ENCODE results near the gene SNORC.
"Not testable (repeated sequence)": the region's sequence is repeated elsewhere in the genome, so short reads cannot be mapped to it uniquely, and the experiment has no call there.

The SNORC gene

DNA sequence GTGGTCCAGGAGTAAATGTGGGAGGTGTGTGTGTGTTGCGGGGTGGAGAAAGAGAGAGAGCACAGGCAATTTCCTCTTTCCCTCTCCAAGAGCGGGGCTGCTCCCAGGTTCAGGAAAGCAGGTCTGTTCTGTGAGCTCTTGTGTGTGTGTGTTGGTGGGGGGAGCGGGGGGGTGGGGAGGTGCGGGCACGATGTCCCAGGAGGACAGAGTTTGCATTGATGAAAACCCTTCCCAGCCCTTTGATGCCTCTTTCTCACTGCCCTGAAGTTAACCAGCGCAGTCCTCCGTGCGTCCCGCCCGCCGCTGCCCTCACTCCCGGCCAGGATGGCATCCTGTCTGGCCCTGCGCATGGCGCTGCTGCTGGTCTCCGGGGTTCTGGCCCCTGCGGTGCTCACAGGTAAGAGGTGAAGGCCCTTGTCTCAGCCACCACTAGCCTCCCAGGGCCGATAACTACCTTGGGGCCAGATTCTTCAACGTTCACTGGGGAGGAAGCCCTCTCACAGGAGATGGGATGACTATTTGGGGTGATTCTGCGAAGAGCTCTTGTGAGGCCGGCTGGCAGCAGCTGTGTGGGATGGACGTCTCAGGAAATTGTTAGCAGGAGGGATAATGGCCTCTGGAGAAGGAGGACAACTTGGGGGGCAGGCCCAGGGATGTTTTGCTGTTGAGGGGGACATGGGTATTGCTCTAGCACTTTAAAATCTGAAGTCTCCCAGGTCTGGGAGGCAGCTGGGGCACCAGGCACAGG lies at the start of gene SNORC:
Gene SNORC, plus strand, starts transcription at position 247 of the 748 bp plus-strand sequence. Its CDS starts 78 bp downstream, at position 325.
- no peak for FAIRE-seq

DNA sequence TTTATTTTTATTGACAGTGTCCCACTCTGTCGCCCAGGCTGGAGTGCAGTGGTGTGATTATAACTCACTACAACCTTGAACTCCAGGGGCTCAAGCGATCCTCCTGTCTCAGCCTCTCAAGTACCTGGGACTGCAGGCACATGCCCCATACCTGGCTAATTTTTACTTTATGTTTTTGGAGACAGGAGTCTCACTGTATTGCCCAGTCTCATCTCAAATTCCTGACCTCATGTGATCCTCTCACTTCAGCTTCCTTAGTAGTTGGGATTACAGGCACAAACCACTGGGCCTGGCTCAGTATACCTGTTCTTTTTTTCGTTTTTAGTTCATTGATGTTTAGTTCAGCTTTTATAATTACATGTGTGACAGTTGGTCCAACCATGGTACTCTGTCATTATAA lies 40.1 kb upstream of the SNORC start:
- FAIRE-seq, result no peak

DNA sequence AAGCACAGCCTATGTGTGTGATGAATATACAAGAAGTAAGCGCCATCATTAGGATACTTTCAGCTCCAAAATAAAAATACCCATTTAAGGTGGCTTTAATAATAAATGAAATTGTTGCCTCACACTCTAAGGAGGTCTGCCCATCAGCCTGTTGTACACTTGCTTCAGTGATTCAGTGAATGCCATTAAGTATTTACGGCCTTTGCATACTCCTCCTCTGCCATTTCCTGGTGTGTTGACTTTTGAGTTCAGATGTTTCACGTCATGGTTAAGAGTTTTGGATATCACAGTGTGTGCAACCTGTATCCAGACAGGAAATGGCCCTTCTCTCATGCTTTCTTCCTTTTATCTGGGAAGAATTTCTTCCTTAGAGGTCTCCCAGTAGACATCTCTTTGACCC lies 38.6 kb upstream of the SNORC start:
- no peak for FAIRE-seq

DNA sequence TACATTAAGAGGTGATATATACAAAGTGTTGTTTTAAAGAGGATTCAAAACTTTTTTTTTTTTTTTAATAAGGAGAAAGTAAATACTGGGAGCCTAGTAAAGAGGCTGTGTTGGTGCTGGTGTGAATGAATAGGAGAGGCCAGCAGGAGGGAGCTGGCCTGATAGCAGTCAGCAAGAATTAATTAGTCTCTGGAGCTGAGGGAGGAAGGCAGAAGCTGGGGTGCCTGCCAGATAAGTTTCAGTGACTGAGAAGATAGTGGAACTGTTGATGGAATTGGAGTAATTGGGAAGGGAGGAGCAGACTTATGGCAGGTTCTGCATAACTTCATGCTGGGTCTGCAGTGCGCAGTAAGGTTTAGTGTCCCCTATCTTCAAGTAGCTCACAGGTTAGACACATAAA lies 36.2 kb upstream of the SNORC start:
- FAIRE-seq, result no peak

DNA sequence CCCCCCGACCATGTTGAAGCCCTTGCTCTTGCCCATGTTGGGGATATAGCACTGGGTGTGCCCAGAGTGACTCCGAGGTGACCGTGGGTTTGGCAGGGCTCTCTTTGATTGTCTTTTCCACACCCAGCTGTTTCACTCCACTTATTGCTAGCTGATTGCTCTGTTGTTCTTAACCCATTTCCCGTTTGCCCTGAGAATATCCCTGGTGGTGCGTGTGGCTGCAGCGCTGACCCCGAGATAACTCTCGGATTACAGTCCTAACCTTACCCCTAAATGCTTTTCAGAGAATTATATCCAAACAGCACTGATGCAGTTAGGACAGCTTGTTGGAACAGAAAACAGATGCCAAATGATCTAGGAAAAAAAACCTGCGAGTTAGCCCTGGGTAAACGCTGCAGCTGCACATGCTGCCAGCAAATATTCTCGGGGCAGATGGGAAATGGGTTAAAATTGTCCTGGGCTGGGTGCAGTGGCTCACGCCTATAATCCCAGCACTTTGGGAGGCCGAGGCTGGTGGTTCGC lies 34.3 kb upstream of the SNORC start:
- FAIRE-seq, result no peak

DNA sequence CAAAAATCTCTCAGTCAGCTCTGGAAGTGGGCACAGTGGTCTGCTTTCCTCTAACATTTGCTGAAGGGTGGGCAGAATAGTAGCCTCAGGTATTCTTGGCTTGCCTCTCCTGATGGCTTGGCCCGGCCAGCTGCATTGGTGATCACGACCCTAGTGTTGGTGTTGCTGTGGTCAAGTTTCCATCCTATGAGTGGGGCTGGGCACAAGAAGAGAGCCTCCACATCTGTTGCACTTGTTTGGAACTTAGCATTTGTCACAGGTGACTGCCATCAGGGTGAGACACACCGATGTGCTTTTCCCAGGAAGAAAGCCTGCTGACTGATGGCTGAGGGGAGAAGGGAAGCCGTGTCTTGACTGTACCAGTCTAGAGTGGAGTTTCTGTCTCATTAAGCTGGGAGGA lies 33.1 kb upstream of the SNORC start:
- FAIRE-seq, result no peak

DNA sequence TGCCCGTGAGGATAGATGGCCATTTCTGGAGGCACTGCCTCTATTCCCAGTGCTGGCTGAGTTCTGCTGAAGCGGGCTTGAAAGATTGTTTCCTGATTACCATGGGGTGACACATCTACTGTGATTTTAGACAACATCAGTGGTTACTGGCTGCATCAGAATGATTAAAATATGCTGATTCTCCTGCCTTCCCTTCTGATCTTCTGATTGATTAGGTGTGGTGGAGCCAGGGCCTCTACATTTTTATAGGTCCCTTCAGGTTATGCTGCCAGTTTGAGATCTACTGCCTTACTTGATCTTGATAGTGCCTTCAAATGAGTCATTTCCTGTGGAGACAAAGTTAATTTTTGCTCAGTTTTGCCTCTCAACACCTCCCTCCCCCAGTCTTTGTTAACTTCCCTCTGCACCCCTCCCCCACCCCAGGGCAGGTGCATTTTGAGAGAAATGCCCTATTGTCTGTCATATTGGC lies 31.6 kb upstream of the SNORC start:
- FAIRE-seq, result no peak

DNA sequence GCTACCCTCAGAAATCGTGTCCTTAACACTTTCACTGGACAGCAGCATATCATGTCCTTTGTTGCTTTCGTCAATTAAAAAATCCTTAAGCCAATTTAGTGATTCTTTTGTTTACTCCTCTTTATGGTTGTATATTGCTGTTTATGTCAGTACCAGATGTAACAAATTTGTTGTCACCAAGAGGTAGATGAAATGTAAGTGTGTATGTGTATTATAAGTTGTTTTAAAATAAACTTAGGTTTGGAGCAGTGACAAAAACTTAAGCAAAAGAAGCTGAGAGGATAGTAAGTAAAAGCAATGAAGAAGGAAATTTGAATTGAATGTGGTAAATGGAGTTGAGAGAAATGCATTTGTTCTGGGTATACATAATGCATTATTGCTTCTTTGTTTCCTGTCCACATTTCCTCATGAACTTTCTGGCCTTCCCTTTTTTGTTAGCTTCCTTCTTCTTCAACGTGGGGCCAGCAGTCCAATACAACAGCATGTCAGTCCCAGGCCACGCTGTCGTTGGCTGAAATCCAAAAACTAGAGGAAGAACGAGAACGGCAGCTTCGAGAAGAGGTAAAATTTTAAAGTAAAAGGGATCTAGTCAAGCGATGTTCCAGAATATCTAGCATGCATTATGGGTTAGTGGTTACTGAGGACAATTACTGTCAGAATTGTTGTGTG lies 30.5 kb upstream of the SNORC start:
- FAIRE-seq, result peak; percentile 83

DNA sequence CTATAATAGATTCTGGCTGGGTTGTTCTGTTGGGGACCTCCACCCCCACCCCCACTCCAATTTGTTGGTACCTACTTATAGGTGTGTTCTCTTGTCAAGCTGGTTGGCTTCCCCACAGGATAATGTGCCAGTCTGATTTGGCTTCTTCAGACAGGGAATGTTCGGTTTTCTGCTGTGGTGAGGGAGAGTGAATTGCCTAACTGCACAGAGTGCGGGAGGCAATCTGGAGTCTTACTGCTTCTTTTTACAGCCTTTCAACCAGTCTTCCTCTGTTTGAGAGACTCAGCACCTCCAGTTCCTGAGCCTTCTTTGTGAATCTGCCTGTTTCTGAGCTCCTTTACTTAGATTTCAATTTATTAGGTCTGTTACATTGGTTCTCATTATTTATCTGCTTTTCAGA lies 27.4 kb upstream of the SNORC start:
- FAIRE-seq, result no peak

DNA sequence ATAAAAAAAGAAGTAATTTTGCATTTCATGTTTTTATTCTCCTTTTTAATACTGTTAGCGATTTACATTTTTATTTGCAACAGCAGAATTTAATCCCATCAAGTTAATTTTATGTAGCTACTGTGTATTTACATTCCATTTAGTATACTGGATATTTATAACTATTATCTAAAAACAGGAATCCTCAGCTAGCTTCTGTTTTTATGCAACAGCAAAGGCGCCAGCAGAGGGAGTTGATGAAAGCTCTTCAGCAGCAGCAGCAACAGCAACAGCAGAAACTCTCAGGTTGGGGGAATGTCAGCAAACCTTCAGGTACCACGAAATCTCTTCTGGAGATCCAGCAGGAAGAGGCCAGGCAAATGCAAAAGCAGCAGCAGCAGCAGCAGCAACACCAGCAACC lies 26.2 kb upstream of the SNORC start:
- no peak for FAIRE-seq

DNA sequence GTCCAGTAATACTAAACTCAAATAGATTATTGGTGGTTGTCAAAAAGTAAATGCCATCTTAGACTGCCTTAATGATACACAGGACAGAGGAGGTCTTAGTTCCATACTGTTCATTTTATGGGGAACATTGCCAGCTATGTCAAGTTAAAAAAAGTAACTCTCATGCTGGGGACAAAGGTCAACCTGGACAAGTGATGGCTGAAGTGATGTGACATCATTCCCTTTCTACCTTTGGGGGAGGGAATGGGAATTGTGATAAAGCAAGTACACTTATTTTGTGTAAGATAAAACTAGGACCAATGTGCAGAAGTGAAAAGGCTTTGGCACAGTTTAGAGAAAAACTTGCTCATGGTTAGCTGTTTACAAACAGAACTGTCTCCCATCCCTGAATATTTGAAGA lies 24.0 kb upstream of the SNORC start:
- FAIRE-seq, result no peak

DNA sequence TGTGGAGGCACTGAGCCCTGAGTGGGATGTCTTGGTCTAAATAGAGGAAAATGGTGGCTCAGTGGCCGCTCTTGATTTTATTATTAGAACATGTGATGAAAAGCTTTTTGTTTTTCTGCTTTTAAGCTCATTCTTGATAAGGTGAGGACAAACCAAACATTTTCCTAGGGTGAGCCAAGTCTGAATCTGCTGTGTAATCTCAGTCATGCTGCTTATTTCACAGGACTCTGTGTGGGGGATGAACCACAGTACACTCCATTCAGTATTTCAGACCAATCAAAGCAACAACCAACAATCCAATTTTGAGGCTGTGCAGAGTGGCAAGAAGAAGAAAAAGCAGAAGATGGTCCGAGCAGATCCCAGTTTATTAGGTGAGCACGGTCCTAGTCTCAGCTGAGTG lies 20.0 kb upstream of the SNORC start:
- no peak for FAIRE-seq

DNA sequence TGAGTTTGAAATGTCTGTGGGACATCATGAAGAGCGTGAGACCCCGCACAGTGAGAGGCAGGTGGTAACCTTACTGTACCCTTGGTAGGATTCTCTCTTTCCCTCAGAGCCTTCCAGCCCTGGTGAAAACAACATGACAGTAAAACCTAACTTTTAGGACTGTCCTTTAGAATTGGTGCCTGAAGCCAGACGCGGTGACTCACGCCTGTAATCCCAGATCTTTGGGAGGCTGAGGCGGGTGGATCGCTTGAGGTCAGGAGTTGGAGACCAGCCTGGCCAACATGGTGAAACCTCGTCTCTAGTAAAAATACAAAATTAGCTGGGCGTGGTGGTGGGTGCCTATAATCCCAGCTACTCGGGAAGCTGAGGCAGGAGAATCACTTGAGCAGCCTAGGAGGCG lies 18.0 kb upstream of the SNORC start:
- not testable (repeated sequence) for FAIRE-seq

DNA sequence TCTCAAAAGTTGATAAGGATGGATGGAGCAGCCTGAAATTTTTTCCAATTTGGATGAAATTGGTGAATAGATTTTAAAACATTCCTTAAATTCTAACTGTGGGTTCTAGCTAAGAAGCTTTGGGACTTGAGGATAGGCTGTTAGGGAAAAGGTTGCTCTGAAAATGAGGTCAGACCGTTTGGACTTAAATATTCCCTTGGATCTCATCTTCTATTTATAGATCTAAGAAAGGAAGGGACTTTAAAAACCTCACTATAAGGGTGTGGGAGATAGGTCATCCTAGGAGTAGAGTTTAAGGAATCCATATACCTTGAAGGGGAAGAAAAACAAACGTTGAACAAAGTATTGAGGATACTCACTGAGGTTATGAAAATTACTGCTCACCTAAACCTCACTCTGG lies 17.4 kb upstream of the SNORC start:
- no peak for FAIRE-seq

DNA sequence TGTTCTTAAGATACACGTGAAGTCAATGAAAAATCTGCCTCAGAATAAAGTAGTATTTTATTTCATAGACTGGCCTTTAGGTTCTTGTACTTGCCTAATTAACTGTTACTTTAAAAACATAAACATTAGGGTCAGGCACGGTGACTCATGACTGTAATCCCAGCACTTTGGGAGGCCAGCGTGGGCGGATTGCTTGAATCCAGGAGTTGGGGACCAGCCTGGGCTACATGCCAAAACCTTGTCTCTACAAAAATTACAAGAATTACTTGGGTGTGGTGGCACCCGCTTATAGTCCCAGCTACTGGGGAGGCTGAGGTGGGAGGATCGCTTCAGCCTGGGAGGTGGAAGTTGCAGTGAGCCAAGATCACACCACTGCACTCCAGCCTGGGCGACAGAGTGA lies 16.0 kb upstream of the SNORC start:
- no peak for FAIRE-seq

DNA sequence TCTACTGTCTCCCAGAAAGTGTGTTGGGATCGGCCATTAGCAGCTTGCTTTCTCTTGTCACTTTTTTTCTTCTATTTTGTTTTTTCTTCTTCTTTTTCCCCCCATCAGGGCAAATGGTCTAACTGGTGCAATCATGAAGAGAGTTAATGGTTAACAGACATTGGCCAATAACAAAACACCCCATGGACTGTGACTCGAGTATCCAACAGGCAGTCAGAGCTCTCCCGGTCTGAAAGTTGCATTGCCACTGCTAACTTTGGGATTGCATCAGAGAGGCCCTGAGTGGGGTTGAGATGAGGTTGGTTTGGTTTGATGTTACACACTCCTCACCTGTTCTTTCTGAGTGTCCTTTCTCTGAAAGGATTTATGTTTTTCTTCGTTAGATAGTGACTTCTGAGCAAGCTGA lies 12.9 kb upstream of the SNORC start:
- FAIRE-seq, result no peak

DNA sequence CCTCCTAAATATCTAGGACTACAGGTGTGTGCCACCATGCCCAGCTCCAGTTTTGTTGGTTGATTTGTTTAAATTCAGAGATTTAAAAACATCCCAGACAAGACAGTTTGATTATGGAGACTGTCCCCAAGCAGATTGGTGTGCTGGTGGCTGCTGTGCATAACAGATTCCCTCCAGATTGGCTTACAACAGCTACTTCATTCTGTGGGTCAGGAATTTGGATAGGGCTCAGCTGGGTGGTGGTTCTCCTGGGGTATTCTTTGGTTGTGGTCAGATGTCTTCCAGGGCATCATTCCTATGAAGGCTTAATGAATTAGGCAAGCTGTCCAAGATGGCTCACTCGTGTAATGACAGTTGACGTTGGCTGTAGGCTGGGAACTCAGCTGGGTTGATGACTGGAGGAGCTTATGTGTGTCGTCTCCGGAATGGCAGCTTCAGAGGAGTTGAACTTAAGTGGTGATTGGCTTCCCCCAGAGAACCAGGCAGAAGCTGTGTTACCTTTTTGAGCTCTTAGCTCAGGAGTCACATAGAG lies 10.6 kb upstream of the SNORC start:
- no peak for FAIRE-seq

DNA sequence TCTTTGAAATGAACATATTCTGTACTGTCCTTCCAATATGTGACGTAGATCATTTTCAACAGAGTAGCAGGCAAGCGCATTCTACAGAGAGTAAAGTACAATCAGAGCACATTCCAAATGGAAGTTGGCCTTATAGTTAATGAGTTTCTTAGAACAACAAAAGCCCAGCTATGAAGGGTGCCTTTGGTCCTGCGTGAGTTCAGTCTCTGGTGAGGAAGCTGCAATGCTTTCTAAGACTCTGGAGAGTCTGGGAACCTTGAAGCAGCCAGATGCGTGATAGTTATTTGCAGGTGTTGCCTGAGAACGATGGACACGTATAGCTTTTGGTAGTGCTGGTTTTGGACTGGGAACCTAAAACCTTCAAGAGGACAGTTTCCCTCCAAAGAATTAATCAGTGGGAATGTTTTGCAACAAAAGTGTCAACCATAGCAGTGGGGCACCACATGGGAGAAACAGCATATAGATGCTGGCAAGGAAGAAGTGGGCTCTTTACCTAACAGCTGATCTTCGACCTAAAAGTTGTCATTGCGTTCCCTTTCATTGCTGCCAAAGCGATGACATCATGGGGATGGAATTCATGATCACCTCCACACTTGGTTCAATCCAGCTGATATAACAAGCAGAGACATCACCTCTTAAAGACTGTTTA lies 9.3 kb upstream of the SNORC start:
- FAIRE-seq, result no peak

DNA sequence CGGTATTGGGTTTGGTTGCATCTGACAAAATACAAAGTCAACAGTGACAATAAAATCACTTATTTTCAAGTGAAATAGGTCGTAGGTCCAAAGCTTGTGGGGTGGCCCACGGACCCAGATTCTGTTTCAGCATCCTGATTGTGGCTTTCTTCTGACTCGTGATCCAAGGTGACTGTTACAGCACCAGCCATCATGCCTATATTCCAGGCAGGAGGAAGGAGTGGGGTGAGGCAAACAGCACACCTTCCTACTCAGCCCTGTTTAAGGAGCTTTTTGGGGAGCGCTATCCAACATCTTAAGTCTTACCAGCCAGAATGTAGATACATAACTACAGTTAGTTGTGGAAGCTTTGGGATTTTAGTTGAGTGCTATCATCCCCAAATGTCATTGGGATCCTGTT lies 8.7 kb upstream of the SNORC start:
- no peak for FAIRE-seq

DNA sequence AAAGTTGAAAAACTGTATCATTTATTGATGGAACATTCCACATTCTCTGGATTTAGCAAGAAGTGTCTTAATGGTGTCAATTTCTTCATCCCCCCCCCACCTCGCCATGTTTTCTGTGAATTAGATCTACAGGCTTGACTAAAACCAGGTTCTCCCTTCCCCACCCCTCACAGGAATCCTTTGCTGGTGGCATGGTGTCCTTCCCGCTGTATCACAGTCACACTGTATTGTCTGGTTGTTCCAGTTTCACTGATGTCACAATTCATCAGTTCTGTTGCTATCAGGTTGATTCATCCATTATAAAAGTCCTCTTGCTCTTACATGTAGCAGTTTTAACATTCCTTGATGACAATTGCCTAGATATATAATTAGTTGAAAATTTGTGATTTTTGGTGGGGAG lies 6.1 kb upstream of the SNORC start:
- no peak for FAIRE-seq

DNA sequence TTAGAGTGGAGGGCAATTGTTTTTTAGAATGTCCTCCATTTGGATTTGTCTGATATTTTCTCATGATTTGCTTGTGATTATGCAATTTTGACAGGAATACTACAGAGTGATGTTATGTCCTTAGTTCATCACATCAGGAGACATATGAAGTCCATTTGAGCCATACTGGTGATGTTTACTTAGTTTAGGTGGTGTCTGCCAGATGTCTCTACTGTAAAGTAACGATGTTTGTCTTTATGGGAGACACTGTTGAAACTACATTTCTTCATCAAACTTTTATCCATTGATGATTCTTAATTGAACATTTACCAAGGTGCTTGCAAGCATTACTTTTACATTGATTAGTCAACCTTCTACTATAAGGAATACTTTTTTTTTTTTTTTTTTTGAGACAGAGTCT lies 4.9 kb upstream of the SNORC start:
- no peak for FAIRE-seq

DNA sequence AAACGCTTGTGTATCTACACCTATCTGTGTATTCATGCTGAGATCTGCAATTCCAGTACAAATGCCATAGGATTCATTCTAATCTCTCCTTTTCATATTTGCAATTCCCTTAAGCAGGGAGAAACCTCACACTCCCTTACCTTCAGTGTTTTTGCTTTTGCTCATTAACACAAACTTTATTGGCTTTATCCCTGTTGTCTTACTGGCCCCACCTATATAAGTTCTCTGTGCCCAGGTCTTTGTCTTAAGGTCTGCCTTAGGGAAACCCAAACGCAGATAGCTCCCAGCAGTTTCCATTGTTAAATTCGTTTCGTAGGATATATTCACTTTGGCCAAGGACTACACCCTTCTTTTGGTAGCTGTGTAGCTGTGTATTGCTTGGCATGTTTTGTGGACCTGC lies 4.0 kb upstream of the SNORC start:
- FAIRE-seq, result no peak
